Rectal smooth muscle tissue (tissue), 1 donor: ENCODE results near the gene RETSAT.
"Not testable (repeated sequence)": the region's sequence is repeated elsewhere in the genome, so short reads cannot be mapped to it uniquely, and the experiment has no call there.

ENCODE experiments used
- H3K27ac ChIP-seq: one replicate; pipeline ENCODE4 v1.7.0; 2013; ENCODE audit warnings: low read depth, low read length, inconsistent platforms
- H3K27me3 ChIP-seq: one replicate; pipeline ENCODE4 v1.7.0; 2013; ENCODE audit warnings: low read length; ENCODE audit not compliant: control insufficient read depth, insufficient read depth
- H3K36me3 ChIP-seq: one replicate; pipeline ENCODE4 v1.7.0; 2013; ENCODE audit warnings: low read length; ENCODE audit not compliant: control insufficient read depth, insufficient read depth
- H3K4me1 ChIP-seq: one replicate; pipeline ENCODE4 v1.7.0; 2013; ENCODE audit warnings: low read length; ENCODE audit not compliant: control insufficient read depth, insufficient read depth
- H3K4me3 ChIP-seq: one replicate; pipeline ENCODE4 v1.7.0; 2013; ENCODE audit warnings: low read length
- H3K9ac ChIP-seq: one replicate; pipeline ENCODE4 v1.7.0; 2013; ENCODE audit warnings: low read length

The RETSAT gene

DNA sequence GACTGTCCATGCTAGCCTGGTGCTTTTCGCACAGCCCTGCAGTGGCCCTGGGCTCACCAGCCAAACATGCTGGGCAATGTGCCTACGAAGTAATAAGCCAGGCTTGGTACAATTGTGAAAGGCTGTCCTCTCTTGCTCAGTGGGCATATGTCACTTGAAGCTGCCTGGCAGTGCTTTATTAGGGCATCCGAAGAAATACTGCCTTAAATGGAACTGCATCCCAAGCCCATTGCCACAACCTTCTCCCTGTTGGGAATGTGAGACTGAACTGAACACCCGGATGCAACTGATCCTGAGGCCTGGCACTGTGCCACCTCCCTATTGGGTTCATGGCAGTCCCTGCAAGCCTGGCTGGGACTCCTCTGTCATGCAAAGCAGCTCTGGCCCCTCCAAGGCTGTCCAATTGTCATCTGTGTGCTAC is 39.9 kb upstream of the RETSAT start:
- Histone ChIP-seq H3K9ac (no peak overlapping the region), H3K4me3 (no peak overlapping the region), H3K4me1 (peaks cover 10% of the 10 kb centered on the region), H3K27ac (no peak overlapping the region), H3K27me3 (no peaks in the 10 kb centered on the region), H3K36me3 (peaks cover 11% of the 10 kb centered on the region)

DNA sequence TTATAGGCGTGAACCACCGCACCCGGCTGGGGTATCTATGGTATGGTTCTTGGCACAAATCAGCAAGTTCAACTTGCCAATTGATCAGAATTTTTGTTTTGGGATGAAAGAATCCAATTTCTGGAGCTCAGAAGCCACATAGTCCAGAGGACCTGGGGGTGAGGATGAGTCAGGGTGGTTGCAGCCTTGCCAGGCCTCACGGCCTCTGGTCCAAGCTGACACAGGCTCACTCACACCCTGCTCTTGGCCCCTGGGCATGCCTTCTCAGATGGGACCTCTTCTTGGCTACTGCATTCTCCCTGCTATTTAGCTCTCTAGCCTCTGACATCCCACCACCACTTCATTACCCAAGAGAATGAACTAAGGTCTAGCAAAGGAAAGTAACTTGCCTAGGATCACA is 39.5 kb upstream of the RETSAT start:
- no peak overlapping the region for H3K9ac ChIP-seq
- no peak overlapping the region for H3K4me3 ChIP-seq
- H3K36me3 ChIP-seq, result peaks cover 11% of the 10 kb centered on the region
- no peak overlapping the region for H3K27ac ChIP-seq
- H3K27me3 ChIP-seq, result no peaks in the 10 kb centered on the region
- H3K4me1 ChIP-seq, result peaks cover 10% of the 10 kb centered on the region

DNA sequence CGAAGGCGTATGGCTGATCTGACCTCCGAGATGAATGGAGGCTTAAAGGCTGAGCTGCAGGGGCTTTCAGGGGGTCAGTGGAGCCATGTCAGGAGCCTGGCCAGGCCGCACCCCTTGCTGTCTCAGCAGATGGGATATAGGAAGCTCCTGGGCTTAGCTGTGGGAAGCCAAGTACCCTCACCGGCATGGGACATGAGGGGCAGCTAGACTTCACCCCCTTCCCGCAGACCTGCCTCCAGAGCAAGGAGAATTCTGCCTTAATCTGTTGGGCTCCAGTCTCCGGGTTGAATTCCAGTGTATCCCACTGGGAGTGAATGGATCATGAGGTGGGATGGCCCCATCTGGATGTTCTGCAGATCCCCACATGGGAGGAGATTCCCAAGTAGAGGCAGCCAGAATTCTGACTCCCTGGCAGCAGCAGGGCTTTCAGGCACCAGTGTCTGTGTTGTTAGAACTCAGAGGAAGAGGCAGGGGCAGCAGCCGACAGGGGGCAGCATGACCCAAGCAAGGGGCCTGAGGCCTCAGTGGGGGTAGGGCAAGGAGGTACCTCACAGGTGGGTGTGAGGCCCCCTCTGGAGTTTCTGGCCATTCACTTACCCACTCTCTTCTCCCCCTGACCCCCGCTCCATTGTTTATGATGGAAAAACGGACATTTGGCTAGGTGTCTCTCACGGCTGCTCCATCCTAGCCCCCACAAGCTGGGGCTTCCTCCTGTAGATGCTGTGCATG is 36.8 kb upstream of the RETSAT start:
- Histone ChIP-seq H3K36me3 (peaks cover 11% of the 10 kb centered on the region), H3K4me1 (no peaks in the 10 kb centered on the region), H3K27ac (no peak overlapping the region), H3K9ac (no peak overlapping the region), H3K4me3 (no peak overlapping the region), H3K27me3 (no peaks in the 10 kb centered on the region)

DNA sequence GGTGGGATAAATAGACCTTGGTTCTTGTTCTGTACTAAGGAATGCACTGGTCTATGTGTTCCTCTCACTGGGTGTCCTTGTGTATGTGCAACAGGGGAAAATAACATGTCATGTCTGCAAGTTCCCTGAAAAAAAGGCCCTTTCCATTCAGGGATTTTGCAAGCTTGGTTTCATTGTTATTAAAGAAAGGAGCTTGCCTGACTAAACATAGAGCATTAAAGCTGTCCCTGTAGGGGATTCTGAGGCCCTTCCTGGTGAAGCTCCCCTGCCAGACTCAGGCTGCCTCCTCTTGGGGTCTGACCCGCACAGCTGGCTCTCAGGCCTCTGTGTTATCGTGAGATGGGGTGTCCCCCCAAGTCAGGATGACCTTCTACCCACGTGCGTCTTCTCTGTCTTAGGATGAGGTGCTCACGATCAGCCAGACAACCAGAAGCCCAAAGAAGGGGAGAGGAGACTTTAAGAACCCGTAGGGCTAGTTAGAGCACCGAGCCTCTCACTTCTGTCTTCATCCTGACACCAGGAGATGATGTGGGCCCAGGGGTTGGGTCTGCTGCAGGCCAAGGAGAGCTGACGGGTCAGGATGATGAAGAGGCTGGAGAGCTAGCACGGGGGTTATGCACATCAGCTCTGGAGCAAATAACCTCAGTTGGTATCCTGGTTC is 34.7 kb upstream of the RETSAT start:
- Histone ChIP-seq H3K4me1 (no peaks in the 10 kb centered on the region), H3K36me3 (peaks cover 10% of the 10 kb centered on the region), H3K27me3 (no peaks in the 10 kb centered on the region), H3K9ac (no peak overlapping the region), H3K27ac (no peak overlapping the region), H3K4me3 (no peak overlapping the region)

DNA sequence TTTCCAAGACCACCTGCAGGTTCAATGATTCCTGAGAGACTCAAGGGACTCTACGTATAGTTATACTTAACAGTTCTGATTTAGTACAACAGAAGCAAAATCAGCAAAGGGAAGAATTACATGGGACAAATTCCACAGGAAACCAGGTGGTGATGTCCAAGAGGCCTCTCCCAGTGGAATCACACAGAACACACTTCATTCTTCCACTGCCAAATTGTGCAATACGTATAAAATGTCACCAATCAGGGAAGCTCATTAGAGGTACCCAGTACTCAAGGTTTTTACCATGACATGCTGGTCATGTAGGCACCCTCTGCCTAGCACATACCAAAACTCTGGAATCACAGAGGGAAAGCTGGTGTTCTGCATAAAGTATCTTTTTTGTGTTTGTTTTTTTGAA is 33.4 kb upstream of the RETSAT start:
- Histone ChIP-seq H3K27ac (no peak overlapping the region), H3K27me3 (no peaks in the 10 kb centered on the region), H3K4me3 (no peak overlapping the region), H3K4me1 (no peaks in the 10 kb centered on the region), H3K9ac (no peak overlapping the region), H3K36me3 (peaks cover 8% of the 10 kb centered on the region)

DNA sequence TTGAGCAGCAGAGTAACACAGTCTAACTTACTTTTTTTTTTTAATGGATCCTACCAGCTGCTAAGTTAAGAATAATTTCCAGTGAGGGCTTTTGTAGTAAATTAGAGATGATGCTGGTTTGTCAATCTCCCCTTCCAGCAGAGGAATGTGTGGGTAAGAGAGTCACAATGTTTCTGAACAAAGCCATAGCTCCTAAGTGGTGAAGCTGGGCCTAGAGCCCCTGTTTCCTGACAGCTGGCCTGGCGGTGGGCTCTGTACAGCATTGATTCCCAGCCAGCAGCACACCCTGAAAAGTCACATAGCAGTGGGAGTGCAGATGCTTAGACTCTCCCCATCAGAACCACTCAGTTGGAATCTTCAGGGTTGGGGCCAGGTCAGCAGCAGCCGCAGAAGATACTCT is 31.4 kb upstream of the RETSAT start:
- Histone ChIP-seq H3K4me3 (no peak overlapping the region), H3K27ac (no peak overlapping the region), H3K27me3 (no peaks in the 10 kb centered on the region), H3K36me3 (peaks cover 4% of the 10 kb centered on the region), H3K9ac (no peak overlapping the region), H3K4me1 (no peaks in the 10 kb centered on the region)

DNA sequence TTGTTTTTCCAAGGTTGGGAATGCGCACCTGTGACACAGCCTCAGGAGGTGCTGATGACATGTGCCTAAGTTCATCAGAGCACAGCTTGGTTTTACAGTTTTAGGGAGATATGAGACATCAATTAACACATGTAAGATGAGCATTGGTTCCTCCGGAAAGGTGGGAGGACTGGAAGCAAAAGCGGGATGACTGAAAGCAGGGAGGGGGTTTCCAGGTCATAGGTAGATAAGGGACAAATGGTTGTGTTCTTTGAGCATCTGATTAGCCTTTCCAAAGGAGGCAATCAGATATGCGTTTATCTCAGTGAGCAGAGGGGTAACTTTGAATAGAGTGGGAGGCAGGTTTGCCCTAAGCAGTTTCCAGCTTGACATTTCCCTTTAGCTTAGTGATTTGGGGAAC is 29.5 kb upstream of the RETSAT start:
- no peak overlapping the region for H3K27ac ChIP-seq
- no peak overlapping the region for H3K4me3 ChIP-seq
- H3K9ac ChIP-seq, result no peak overlapping the region
- no peaks in the 10 kb centered on the region for H3K4me1 ChIP-seq
- peaks cover 2% of the 10 kb centered on the region for H3K36me3 ChIP-seq
- no peaks in the 10 kb centered on the region for H3K27me3 ChIP-seq

DNA sequence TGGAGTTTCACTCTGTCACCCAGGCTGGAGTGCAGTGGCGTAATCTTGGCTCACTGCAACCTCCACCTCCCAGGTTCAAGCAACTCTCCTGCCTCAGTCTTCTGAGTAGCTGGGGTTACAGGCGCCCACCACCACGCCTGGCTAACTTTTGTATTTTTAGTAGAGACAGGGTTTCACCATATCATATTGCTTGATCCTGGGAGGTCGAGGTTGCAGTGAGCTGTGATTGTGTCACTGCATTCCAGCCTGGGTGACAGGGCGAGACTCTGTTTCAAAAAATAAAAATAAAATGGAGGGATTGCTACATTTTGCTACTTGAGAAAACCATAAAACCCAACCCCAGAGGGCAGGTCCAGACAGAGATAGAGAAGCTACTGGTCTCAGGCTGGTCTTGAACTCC is 28.8 kb upstream of the RETSAT start:
- not testable (repeated sequence) for H3K27me3 ChIP-seq, H3K9ac ChIP-seq, H3K4me1 ChIP-seq, H3K36me3 ChIP-seq, H3K27ac ChIP-seq, H3K4me3 ChIP-seq

DNA sequence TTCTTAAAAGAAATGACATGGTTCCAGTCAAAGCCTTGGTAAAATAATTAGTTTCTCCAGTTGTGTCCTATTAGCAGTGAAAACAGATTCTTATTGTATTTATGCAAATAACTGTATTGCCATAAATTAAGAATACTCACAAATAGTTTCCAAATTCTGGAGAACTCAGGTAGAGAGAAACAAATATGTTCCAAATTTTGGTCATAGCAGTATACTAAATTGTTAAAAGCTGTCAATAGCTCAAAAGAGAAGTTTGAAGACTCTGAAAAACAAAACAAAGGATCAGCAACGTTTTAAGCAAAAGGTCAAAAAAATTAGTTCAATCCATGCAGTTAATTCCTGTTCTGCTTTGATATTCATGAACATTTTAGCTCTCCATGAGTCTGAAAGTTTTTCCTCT is 25.7 kb upstream of the RETSAT start:
- H3K4me3 ChIP-seq, result no peak overlapping the region
- no peak overlapping the region for H3K9ac ChIP-seq
- H3K27me3 ChIP-seq, result no peaks in the 10 kb centered on the region
- no peaks in the 10 kb centered on the region for H3K4me1 ChIP-seq
- peaks cover 2% of the 10 kb centered on the region for H3K36me3 ChIP-seq
- H3K27ac ChIP-seq, result no peak overlapping the region

DNA sequence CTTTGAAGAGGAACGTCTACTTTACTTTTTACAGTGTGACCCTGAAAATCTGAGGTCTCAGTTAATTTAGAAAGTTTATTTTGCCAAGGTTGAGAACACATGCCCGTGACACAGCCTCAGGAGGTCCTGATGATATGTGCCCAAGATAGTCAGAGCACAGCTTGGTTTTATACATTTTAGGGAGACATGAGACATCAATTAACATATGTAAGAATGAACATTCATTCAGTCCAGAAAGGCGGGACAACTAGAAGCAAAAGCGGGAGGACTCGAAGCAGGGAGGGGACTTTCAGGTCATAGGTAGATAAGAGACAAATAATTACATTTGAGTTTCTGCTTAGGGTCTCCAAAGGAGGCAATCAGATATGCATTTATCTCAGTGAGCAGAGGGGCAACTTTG is 23.9 kb upstream of the RETSAT start:
- Histone ChIP-seq H3K4me3 (no peak overlapping the region), H3K9ac (no peak overlapping the region)

DNA sequence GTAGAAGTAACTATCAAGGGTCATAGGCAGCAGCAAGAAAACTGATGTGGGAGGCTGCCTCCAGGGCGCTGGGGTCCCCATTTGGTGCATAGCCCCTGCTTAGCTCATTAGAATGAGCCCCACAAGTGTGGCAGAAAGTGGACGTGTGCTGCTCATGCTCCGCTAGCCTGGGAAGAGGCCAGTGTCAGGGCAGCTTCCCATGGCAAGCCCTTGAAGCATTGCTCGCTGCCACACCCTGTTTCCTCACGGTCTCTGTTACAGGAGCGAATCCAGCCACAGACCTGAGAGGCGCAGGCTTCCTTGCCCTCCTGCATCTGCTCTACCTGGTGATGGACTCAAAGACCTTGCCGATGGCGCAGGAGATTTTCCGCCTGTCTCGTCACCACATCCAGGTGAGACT is 22.8 kb upstream of the RETSAT start:
- H3K27me3 ChIP-seq, result no peaks in the 10 kb centered on the region
- no peak overlapping the region for H3K4me3 ChIP-seq
- no peaks in the 10 kb centered on the region for H3K4me1 ChIP-seq
- H3K9ac ChIP-seq, result no peak overlapping the region
- no peak overlapping the region for H3K27ac ChIP-seq
- H3K36me3 ChIP-seq, result peaks cover 2% of the 10 kb centered on the region

More for the DNA sequence above, 23.9 kb upstream of the RETSAT start:
- Histone ChIP-seq H3K27ac (no peak overlapping the region), H3K36me3 (peaks cover 2% of the 10 kb centered on the region), H3K4me1 (no peaks in the 10 kb centered on the region), H3K27me3 (no peaks in the 10 kb centered on the region)

DNA sequence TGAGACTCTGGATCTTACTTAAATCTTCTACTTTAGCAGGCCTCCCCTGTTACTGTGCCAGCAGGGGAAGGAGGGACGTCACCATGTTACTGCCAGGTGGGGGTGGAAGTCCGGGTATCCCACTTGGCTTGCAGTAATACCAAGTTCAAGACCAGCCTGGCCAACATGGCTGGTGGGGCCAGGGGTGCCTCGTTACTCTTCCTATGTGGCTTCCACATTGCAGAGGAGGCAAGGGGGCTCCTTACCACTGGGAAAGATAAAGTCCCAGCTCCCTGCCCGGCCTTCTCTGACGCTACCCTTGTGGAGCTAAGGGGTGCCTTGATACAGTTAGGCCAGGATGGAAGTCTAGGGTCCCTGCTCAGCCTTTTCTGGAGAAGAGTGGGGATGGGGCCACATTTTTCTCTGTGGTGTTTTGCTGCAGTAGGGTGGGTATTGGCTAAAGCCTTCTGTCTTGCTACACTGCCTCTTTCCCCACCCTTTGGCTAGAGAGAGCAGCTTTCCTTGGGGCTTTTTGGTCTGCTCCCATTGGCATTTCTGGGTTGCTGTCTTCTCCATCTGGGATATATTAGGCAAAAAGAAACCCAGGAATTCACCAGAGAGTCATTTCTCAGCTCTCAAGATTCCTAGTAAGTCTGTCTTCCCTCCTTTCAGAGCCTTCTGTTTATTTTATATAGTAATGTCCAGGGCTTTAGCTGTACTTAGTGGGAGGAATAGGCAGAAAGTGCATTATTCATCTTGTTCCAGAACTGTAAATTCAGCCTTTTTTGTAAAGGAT is 22.1 kb upstream of the RETSAT start:
- Histone ChIP-seq H3K9ac (no peak overlapping the region), H3K27me3 (no peaks in the 10 kb centered on the region), H3K4me1 (no peaks in the 10 kb centered on the region), H3K4me3 (no peak overlapping the region), H3K27ac (no peak overlapping the region), H3K36me3 (peaks cover 2% of the 10 kb centered on the region)
